HG02840 (cell line): ENCODE results near the gene NUMBL.

Experiments used
- ATAC-seq: cut with Tn5 transposase; IDR thresholded peaks from one replicate; pipeline ENCODE4 v1.9.1; 2021; ENCODE audit warnings: mild to moderate bottlenecking, moderate library complexity, moderate number of reproducible peaks; ENCODE audit not compliant: unreplicated experiment, low FRiP score

NUMBL gene

GRCh38 chr19:40716482-40717324 lies 26.3 kb upstream of the NUMBL start, which contains the start of the genes COQ8B and ITPKC:
COQ8B (minus strand) TSS chr19:40716886; CDS start chr19:40714632, 2,254 bp downstream.
ITPKC (plus strand) TSS chr19:40717112; CDS start chr19:40717136, 24 bp downstream.
- peak; percentile 78 for ATAC-seq

- no peak for ATAC-seq
Observed at GRCh38 chr19:40716031-40716481, 25.6 kb upstream of the NUMBL start.

- peak; percentile 45 for ATAC-seq
Observed at GRCh38 chr19:40714441-40715299, 24.2 kb upstream of the NUMBL start.

GRCh38 chr19:40713939-40714338 lies 23.5 kb upstream of the NUMBL start:
- no peak for ATAC-seq

- ATAC-seq: no peak
Observed at GRCh38 chr19:40709817-40710216, 19.4 kb upstream of the NUMBL start.

GRCh38 chr19:40707615-40708014 lies 17.2 kb upstream of the NUMBL start:
- no peak for ATAC-seq

GRCh38 chr19:40705950-40706619 lies 15.6 kb upstream of the NUMBL start:
- no peak for ATAC-seq

- ATAC-seq: no peak
Observed at GRCh38 chr19:40705362-40705651, 14.9 kb upstream of the NUMBL start.

GRCh38 chr19:40704491-40705361 lies 14.3 kb upstream of the NUMBL start:
- no peak for ATAC-seq

GRCh38 chr19:40703029-40703755 lies 12.7 kb upstream of the NUMBL start:
- no peak for ATAC-seq

- ATAC-seq: no peak
Observed at GRCh38 chr19:40702337-40703012, 12.0 kb upstream of the NUMBL start.

- ATAC-seq: no peak
Observed at GRCh38 chr19:40701758-40702157, 11.3 kb upstream of the NUMBL start.

GRCh38 chr19:40700083-40700482 lies 9.6 kb upstream of the NUMBL start:
- ATAC-seq: no peak

- no peak for ATAC-seq
Observed at GRCh38 chr19:40697007-40697406, 6.6 kb upstream of the NUMBL start.

GRCh38 chr19:40695881-40696280 lies 5.4 kb upstream of the NUMBL start:
- ATAC-seq: no peak

- no peak for ATAC-seq
Observed at GRCh38 chr19:40693896-40694295, 3.4 kb upstream of the NUMBL start.

- no peak for ATAC-seq
Observed at GRCh38 chr19:40693150-40693788, 2.8 kb upstream of the NUMBL start.

- no peak for ATAC-seq
Observed at GRCh38 chr19:40692212-40692551, 1.7 kb upstream of the NUMBL start.
